Measurements from ENCODE around the gene CCDC85B. TPM values are rescaled to one million over a fixed set of nuclear protein-coding genes. Genes with fewer than 3 reads are reported as not detected.

Gene CCDC85B
- total and polyA plus RNA-seq, 5 donors: 50.8 to 80.3 (median 58.4) TPM

GRCh38 chr11:65900125-65900898, 9.8 kb downstream of the CCDC85B start, which contains the start of gene FOSL1:
TSS of gene FOSL1 (minus strand) at chr11:65900388. CDS start at chr11:65900339, 49 bp downstream.
- Histone ChIP-seq H3K27ac (ENCODE audit: low read length) (no peak within 1 kb of the TSS), H3K4me1 (ENCODE audit: control insufficient read depth, insufficient read depth, low read length) (no peaks in the 10 kb centered on the region)
- 2% methylated on average over 80 of the region's 80 CpGs for WGBS

GRCh38 chr11:65900899-65901180, 10.4 kb downstream of the CCDC85B start:
- Histone ChIP-seq H3K27me3 (ENCODE audit: control insufficient read depth, insufficient read depth) (no peaks in the 10 kb centered on the region), H3K27ac (ENCODE audit: low read length) (no peak overlapping the region), H3K4me1 (ENCODE audit: control insufficient read depth, insufficient read depth, low read length) (no peaks in the 10 kb centered on the region), H3K4me3 (ENCODE audit: low read length) (peak overlapping the region; percentile 49), H3K9me3 (ENCODE audit: control insufficient read depth, low read length) (no peaks in the 10 kb centered on the region)
- WGBS: 70% methylated on average over 11 of the region's 11 CpGs
- intact Hi-C loops (cut with DNase I): no loop called here
- DNase-seq: no peak
- ATAC-seq: no peak

More at GRCh38 chr11:65900125-65900898, 9.8 kb downstream of the CCDC85B start, which contains the start of gene FOSL1:
- intact Hi-C loops (cut with DNase I): no loop called here
- Histone ChIP-seq H3K4me3 (ENCODE audit: low read length) (peak within 1 kb of the TSS; percentile 49), H3K27me3 (ENCODE audit: control insufficient read depth, insufficient read depth) (no peaks in the 10 kb centered on the region), H3K9me3 (ENCODE audit: control insufficient read depth, low read length) (no peaks in the 10 kb centered on the region)
- ATAC-seq (peak; percentile 91 to 93), DNase-seq (peak; percentile 93 to 94 (median 94))

DNA sequence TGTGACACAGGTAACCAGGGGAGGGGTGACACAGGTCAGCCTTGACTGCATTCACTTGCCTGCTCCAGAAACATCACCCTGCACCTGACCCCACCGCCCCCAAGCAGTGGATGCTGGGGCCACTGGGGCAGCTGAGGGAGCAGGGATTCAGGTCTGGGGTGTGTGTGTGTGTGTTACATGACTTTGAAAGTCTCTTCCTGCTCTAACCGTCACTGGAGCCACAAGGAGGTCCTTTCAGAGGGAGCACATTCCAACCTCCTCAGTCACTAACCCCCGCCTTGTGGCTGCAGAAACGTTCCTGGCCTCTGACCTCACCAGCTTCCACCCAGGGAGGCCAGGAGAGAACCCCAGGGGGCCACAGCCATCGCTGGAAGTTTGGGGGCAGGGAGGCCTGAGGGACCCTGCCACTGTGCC, 12.6 kb downstream of the CCDC85B start:
- no peak for ATAC-seq
- no peak for DNase-seq
- H3K4me1 ChIP-seq (ENCODE audit: control insufficient read depth, insufficient read depth, low read length): no peaks in the 10 kb centered on the region
- intact Hi-C loops (cut with DNase I): no loop called here
- no peak overlapping the region for H3K27ac ChIP-seq (ENCODE audit: low read length)
- H3K9me3 ChIP-seq (ENCODE audit: control insufficient read depth, low read length): no peaks in the 10 kb centered on the region
- H3K4me3 ChIP-seq (ENCODE audit: low read length): no peak overlapping the region
- 28% methylated on average over 5 of the region's 5 CpGs for WGBS
- H3K27me3 ChIP-seq (ENCODE audit: control insufficient read depth, insufficient read depth): no peaks in the 10 kb centered on the region

DNA sequence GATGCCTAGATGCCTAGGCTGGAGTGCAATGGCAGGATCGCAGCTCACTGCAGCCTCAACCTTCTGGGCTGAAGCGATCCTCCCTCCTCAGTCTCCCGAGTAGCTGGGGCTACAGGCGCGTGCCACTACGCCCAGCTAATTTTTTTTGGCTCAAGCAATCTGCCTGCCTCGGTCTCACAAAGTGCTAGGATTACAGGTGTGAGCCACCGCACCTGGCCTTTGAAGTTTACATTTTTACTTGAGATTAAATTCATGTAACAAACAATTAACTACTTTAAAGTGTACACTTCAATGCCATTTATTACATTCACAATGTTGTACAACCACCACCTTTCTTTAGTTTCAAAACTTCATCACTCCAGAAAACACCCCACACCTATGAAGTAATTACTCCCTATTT, 13.2 kb downstream of the CCDC85B start:
- no peak overlapping the region for H3K4me3 ChIP-seq (ENCODE audit: low read length)
- intact Hi-C loops (cut with DNase I): no loop called here
- H3K9me3 ChIP-seq (ENCODE audit: control insufficient read depth, low read length): no peaks in the 10 kb centered on the region
- no peak overlapping the region for H3K27ac ChIP-seq (ENCODE audit: low read length)
- ATAC-seq: no peak
- no peak for DNase-seq
- 80% methylated on average over 8 of the region's 8 CpGs for WGBS
- no peaks in the 10 kb centered on the region for H3K4me1 ChIP-seq (ENCODE audit: control insufficient read depth, insufficient read depth, low read length)
- no peaks in the 10 kb centered on the region for H3K27me3 ChIP-seq (ENCODE audit: control insufficient read depth, insufficient read depth)

DNA sequence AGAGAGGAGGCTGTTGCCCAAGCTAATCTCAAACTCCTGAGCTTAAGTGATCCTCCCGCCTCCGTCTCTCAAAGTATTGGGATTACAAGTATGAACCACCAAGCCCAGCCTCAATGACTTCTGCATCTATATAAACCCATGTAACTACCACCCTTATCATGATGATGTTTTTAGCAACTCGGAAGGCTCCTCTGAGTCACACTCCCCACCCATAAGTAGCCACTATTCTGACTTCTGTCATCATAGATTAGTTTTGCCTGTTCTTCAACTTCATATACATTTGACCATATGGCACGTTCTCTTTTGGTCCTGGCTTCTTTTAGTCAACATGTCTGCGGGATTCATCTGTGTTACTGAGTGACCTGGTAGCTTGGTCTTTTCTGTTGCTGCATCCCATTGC, 16.1 kb downstream of the CCDC85B start:
- WGBS: 82% methylated on average over 5 of the region's 5 CpGs
- no peak overlapping the region for H3K27ac ChIP-seq (ENCODE audit: low read length)
- ATAC-seq (no peak), DNase-seq (no peak)
- peaks cover 4% of the 10 kb centered on the region for H3K4me1 ChIP-seq (ENCODE audit: control insufficient read depth, insufficient read depth, low read length)
- H3K4me3 ChIP-seq (ENCODE audit: low read length): no peak overlapping the region
- intact Hi-C loops (cut with DNase I): no loop called here
- no peaks in the 10 kb centered on the region for H3K9me3 ChIP-seq (ENCODE audit: control insufficient read depth, low read length)
- H3K27me3 ChIP-seq (ENCODE audit: control insufficient read depth, insufficient read depth): no peaks in the 10 kb centered on the region

DNA sequence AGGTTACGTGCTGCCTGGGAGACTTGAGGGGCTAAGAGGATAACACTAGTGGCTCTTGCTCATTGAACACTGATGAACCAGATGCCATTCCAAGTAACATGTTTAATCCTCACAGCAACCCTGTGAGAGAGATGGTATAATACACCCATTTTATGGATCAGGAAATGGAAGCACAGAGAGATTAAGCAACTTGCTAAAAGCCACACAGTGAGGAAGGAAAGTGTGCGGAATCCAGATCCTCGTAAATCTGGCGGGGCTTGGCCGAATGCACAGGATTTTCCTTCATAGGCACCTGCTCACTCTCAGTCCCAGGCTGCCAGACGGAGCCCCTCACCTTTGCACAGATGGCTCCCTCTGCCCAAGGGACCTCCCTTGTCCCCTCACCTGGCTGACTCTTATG, 17.4 kb downstream of the CCDC85B start:
- no peak overlapping the region for H3K4me3 ChIP-seq (ENCODE audit: low read length)
- no peaks in the 10 kb centered on the region for H3K9me3 ChIP-seq (ENCODE audit: control insufficient read depth, low read length)
- ATAC-seq (no peak), DNase-seq (peak in 1 of 3 donors; percentile 2)
- peaks cover 5% of the 10 kb centered on the region for H3K4me1 ChIP-seq (ENCODE audit: control insufficient read depth, insufficient read depth, low read length)
- H3K27ac ChIP-seq (ENCODE audit: low read length): no peak overlapping the region
- intact Hi-C loops (cut with DNase I): no loop called here
- no peaks in the 10 kb centered on the region for H3K27me3 ChIP-seq (ENCODE audit: control insufficient read depth, insufficient read depth)
- WGBS: 80% methylated on average over 6 of the region's 6 CpGs

DNA sequence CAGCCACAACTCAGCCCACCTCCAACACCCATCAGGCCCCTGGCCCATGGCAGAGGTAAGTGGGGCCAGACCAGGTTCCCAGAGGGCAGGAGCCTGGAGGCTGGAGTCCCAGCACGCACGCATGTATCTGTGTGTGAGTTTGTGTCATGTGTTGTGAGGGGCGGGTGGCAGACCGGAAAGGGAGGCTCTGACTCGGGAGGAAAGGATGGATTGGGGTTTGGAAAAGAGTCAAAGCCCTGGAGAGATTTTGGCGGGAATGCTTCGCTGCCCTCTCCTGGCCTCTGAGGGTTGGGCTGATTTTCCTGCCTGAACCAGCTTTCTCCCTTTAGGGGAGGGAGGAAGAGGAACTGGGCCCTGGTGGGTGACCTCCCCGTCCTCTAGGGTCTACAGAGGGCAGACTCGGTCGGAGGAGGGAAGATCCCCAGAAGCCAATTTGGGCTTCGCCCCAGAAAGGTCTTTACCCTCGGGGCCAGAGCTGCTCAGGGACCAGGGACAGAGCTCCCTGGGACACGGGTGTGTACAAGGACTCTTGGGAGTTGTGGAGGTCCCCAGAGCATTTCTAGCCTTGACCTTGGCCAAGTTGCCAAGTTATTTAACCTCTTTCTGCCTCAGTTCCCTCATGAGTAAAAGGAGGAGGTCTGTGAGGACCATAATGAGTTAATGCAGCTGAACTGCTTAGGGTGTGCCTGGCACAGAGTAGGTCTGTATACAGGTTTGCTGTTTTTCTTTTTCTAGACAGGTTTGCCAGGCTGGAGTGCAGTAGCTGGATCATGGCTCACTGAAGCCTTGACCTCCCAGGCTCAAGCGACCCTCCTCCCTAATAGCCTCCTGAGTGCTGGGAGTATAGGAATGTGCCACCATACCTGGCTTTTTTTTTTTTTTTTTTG, 21.5 kb downstream of the CCDC85B start:
- H3K4me1 ChIP-seq (ENCODE audit: control insufficient read depth, insufficient read depth, low read length): peaks cover 18% of the 10 kb centered on the region
- H3K4me3 ChIP-seq (ENCODE audit: low read length): no peak overlapping the region
- peak; percentile 68 to 80 (median 78) for DNase-seq
- peak; percentile 35 to 56 for ATAC-seq
- H3K27ac ChIP-seq (ENCODE audit: low read length): peak overlapping the region; percentile 3
- intact Hi-C loops (cut with DNase I): no loop called here
- no peaks in the 10 kb centered on the region for H3K27me3 ChIP-seq (ENCODE audit: control insufficient read depth, insufficient read depth)
- H3K9me3 ChIP-seq (ENCODE audit: control insufficient read depth, low read length): no peaks in the 10 kb centered on the region
- 18% methylated on average over 14 of the region's 14 CpGs for whole genome bisulfite sequencing

DNA sequence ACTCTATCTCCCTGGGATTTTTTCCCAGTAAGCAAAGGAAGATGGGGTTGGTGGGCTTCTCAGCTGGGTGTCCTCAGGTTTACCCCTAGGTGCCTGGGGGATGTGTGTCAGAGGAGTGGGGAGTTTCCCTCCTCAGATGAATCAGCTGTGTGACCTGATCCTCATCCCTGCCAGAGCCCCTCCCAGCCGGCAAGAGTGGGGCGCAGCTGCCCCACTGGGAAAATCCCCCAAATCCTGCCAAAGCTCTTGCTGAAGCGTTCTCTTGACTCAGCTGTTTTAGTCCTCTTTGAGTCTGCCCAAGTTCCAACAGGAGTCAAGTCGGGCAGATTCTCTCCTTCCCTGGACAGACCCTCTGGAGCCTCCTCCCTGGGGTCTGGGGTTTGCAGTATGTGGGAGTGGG, 22.4 kb downstream of the CCDC85B start:
- H3K4me1 ChIP-seq (ENCODE audit: control insufficient read depth, insufficient read depth, low read length): peaks cover 21% of the 10 kb centered on the region
- DNase-seq: peak in 1 of 3 donors; percentile 39
- H3K27me3 ChIP-seq (ENCODE audit: control insufficient read depth, insufficient read depth): no peaks in the 10 kb centered on the region
- 48% methylated on average over 4 of the region's 4 CpGs for WGBS
- no peak overlapping the region for H3K4me3 ChIP-seq (ENCODE audit: low read length)
- H3K9me3 ChIP-seq (ENCODE audit: control insufficient read depth, low read length): no peaks in the 10 kb centered on the region
- ATAC-seq: no peak
- intact Hi-C loops (cut with DNase I): no loop called here
- H3K27ac ChIP-seq (ENCODE audit: low read length): no peak overlapping the region

- WGBS: 55% methylated on average over 10 of the region's 10 CpGs
- Histone ChIP-seq H3K4me3 (ENCODE audit: low read length) (no peak overlapping the region), H3K9me3 (ENCODE audit: control insufficient read depth, low read length) (no peaks in the 10 kb centered on the region), H3K27ac (ENCODE audit: low read length) (peak overlapping the region; percentile 88), H3K27me3 (ENCODE audit: control insufficient read depth, insufficient read depth) (no peaks in the 10 kb centered on the region), H3K4me1 (ENCODE audit: control insufficient read depth, insufficient read depth, low read length) (peaks cover 25% of the 10 kb centered on the region)
- DNase-seq (peak in 2 of 3 donors; percentile 39 to 54), ATAC-seq (no peak)
- intact Hi-C loops (cut with DNase I): no loop called here
Observed at GRCh38 chr11:65915101-65915820, 24.8 kb downstream of the CCDC85B start.

DNA sequence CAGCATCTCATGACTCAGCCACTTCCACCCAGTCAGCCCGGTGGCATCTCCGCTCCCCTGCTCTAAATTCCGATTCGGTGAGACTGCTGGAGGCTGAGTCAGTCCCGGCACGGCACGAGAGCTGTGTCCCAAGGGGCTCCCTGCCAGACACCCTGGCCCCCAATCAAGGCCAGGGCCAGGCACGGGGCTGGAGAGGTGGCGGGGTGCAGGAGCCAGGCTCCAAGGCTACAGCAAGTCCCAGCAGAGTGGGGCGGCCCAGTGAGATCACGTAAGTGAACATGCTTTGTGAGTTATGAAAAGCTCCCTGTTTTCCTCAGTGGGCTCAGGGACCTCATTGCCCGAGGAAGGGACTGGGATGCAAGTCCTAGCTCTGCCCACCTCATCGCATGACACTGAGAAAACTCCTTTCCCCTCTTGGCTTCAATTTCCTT, 25.4 kb downstream of the CCDC85B start:
- ATAC-seq (peak; percentile 12 to 65), DNase-seq (peak; percentile 86 to 89 (median 89))
- intact Hi-C loops (cut with DNase I): no loop called here
- Histone ChIP-seq H3K4me1 (ENCODE audit: control insufficient read depth, insufficient read depth, low read length) (peaks cover 28% of the 10 kb centered on the region), H3K4me3 (ENCODE audit: low read length) (no peak overlapping the region), H3K27ac (ENCODE audit: low read length) (peak overlapping the region; percentile 88), H3K27me3 (ENCODE audit: control insufficient read depth, insufficient read depth) (no peaks in the 10 kb centered on the region), H3K9me3 (ENCODE audit: control insufficient read depth, low read length) (no peaks in the 10 kb centered on the region)
- 15% methylated on average over 13 of the region's 13 CpGs for WGBS

All from right cardiac atrium (tissue), 5 donors.